Retinal pigment epithelial cell (primary cell): ENCODE data around the gene MS4A18.

Source experiments
- DNase-seq: peaks from one replicate; pipeline ENCODE4 v3.0.0-alpha.2; 2010; ENCODE audit warnings: low read depth
- H3K4me3 ChIP-seq: 2 replicates; pipeline ENCODE4 v1.5.1; 2011; ENCODE audit warnings: mild to moderate bottlenecking, low read length, control low read depth, moderate library complexity
- TF ChIP-seq, protein P1 (sequence below): conservative IDR thresholded peaks from 2 replicates; pipeline ENCODE4 v1.5.1; 2011; ENCODE audit warnings: low read depth, low read length, control low read depth, inconsistent platforms

The MS4A18 gene

GRCh38 chr11:60739114-60739513, 14.6 kb downstream of the MS4A18 start:
- no peak for DNase-seq
- no peak overlapping the region for H3K4me3 ChIP-seq
- TF ChIP-seq, protein P1, sequence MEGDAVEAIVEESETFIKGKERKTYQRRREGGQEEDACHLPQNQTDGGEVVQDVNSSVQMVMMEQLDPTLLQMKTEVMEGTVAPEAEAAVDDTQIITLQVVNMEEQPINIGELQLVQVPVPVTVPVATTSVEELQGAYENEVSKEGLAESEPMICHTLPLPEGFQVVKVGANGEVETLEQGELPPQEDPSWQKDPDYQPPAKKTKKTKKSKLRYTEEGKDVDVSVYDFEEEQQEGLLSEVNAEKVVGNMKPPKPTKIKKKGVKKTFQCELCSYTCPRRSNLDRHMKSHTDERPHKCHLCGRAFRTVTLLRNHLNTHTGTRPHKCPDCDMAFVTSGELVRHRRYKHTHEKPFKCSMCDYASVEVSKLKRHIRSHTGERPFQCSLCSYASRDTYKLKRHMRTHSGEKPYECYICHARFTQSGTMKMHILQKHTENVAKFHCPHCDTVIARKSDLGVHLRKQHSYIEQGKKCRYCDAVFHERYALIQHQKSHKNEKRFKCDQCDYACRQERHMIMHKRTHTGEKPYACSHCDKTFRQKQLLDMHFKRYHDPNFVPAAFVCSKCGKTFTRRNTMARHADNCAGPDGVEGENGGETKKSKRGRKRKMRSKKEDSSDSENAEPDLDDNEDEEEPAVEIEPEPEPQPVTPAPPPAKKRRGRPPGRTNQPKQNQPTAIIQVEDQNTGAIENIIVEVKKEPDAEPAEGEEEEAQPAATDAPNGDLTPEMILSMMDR, result no peak

DNA sequence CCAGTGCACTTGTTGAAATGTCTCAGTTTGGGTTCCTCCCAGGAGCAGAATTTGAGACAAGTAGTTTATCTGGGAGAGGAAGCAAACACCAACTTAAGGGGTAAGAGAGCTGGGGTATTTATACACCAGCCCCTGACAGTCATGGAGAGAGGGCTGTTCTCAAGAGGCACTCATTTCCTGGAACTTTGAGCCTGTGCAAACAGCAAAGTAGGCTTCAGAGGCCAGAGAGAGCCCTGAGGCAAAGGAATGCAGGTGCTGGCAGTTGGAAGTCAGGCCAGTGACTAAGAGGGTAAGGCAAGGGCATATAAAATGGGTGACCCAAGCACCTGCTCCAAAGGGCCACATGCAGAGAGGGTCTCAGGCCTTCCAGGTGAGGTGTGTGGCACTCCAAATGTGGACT, 16.1 kb downstream of the MS4A18 start:
- DNase-seq, result no peak
- TF ChIP-seq, protein P1, result no peak
- no peak overlapping the region for H3K4me3 ChIP-seq

GRCh38 chr11:60741421-60741820, 16.9 kb downstream of the MS4A18 start:
- no peak overlapping the region for H3K4me3 ChIP-seq
- TF ChIP-seq, protein P1, result no peak
- DNase-seq, result no peak

GRCh38 chr11:60743058-60743457, 18.5 kb downstream of the MS4A18 start:
- H3K4me3 ChIP-seq, result no peak overlapping the region
- no peak for DNase-seq
- TF ChIP-seq, protein P1, result no peak

DNA sequence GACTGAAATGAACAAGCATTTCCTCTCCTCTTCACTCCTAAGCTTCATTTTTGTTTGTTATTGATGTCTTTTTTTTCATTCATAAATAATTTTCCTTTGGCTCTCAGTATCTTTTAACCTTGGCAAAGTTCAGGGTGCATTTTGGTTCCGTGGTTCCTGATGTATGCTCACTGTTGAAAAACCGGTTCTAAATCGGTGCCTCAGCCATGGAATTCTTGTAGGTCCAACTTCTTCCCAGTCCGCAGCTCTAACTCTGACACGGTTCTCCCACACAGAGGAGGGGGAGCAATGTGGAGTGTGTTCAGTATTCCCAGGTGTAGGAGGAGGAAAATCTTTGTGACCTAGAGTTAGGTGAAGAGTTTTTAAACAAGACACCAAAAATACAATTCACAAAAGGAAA, 19.6 kb downstream of the MS4A18 start:
- no peak for DNase-seq
- TF ChIP-seq, protein P1, result no peak
- no peak overlapping the region for H3K4me3 ChIP-seq

GRCh38 chr11:60747359-60747873, 22.9 kb downstream of the MS4A18 start:
- no peak overlapping the region for H3K4me3 ChIP-seq
- TF ChIP-seq, protein P1, result no peak

DNA sequence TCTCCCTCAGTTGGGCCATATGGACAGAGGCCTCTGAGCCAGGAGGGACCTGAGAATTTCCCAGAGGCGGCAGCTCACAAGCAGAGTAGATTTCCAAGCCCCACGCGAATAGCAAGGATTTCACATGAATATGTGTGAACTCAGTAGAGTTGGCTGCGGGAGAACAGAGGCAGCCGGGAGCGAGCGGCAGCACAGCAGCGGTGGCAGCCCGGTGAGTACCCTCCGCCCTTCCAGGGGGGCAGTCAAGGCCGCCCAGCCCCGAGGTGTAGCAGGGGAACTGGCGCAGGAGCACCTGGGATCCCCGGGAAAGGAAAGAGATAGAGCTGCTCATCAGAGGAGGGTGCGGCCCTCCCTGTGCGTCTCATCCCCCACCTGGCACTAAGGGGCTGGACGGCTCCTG, 23.7 kb downstream of the MS4A18 start:
- no peak overlapping the region for H3K4me3 ChIP-seq
- TF ChIP-seq, protein P1, result no peak
- DNase-seq, result no peak

More at GRCh38 chr11:60747359-60747873, 22.9 kb downstream of the MS4A18 start:
- DNase-seq, result no peak
